ENCODE measurements around the gene LRRC27. TPM values are rescaled to one million over a fixed set of nuclear protein-coding genes. Genes with fewer than 3 reads are reported as not detected.

LRRC27 gene
- total RNA-seq, 4 donors from 2014 or later = 5.1 to 22.3 (median 18.5) TPM

DNA sequence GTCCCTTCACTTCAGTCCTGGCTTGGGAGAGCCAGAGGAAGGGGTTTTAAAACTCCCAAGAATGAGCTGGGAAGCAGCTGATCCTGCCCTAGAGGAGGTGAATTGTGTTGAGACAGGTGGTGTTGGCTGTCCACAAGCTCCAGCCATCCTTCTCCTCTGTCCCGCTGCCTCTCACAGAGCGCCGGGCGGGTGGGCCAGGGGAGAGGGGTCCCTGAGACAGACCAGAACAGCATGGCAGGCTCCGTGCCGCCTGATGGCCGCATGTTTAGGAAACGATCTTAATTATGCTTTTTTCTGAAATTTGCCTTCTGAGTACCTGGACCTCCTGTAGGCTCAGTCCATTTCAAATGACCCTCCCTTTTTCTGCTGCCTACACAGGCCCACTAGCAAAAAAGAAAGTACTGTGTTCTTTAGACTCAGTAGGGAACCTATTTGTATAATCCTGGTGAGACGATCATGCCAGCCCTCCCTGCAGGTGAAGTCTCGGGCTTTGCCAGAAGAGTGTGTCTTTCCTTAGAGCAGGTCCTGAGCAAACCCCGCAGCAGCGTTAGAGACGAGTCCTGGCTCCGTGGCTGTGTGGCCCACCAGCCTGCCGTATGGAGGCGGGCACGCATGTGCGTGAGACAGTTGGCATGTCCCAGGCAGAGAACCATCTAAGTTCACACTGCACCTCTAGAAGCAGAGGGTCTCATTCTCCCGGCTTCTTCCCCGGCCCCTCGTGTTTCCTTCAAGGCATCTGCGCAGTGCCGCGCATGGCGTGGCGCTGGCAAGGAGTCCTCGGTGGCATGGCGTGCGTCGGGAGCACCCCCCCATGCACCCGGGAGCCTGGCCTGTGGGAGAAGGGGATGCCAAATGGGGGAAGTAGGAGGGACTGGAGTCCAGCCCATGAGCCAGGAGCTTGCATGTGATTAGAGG, 38.7 kb downstream of the LRRC27 start:
- H3K4me3 ChIP-seq = no peak overlapping the region
- TF ChIP-seq, protein P1, sequence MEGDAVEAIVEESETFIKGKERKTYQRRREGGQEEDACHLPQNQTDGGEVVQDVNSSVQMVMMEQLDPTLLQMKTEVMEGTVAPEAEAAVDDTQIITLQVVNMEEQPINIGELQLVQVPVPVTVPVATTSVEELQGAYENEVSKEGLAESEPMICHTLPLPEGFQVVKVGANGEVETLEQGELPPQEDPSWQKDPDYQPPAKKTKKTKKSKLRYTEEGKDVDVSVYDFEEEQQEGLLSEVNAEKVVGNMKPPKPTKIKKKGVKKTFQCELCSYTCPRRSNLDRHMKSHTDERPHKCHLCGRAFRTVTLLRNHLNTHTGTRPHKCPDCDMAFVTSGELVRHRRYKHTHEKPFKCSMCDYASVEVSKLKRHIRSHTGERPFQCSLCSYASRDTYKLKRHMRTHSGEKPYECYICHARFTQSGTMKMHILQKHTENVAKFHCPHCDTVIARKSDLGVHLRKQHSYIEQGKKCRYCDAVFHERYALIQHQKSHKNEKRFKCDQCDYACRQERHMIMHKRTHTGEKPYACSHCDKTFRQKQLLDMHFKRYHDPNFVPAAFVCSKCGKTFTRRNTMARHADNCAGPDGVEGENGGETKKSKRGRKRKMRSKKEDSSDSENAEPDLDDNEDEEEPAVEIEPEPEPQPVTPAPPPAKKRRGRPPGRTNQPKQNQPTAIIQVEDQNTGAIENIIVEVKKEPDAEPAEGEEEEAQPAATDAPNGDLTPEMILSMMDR (IDR thresholded peaks at IDR 0.05) = no peak
- TF ChIP-seq POLR2A (IDR thresholded peaks at IDR 0.05) = no peak
- peak in 2 of 3 donors; percentile 20 to 40 for DNase-seq
- peaks cover 0 to 6% (median 0%) of the 10 kb centered on the region in 3 donors for H3K36me3 ChIP-seq
- H3K27me3 ChIP-seq = no peaks in the 10 kb centered on the region
- H3K9me3 ChIP-seq = no peaks in the 10 kb centered on the region
- no peak overlapping the region for H3K27ac ChIP-seq
- no peaks in the 10 kb centered on the region for H3K4me1 ChIP-seq

DNA sequence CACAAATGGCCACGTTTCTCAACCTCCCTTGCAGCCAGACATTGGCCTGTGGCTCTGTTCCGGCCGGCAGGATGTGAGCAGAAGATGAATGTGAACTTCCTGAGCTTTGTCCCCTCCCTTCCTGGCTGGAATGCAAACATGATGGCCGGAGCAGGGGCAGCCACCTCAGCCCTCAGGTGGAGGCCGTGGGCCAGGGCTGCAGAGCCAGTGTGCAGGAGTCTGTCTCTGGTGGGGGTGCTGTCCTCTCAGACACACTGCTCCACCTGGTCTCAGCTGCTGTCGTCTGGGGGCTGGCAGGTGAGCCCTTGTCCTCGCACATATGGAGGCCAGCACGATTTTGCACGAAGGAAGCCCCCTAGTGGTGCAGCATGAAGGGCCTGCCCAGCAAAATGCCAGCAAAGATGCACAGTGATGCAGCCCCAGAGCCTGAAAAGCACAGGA, 39.7 kb downstream of the LRRC27 start:
- Histone ChIP-seq H3K36me3 (peaks cover 0 to 2% (median 0%) of the 10 kb centered on the region in 3 donors), H3K4me1 (no peaks in the 10 kb centered on the region), H3K27me3 (no peaks in the 10 kb centered on the region), H3K27ac (no peak overlapping the region), H3K9me3 (no peaks in the 10 kb centered on the region), H3K4me3 (no peak overlapping the region)
- no peak for TF ChIP-seq POLR2A (IDR thresholded peaks at IDR 0.05)
- TF ChIP-seq, protein P1 (IDR thresholded peaks at IDR 0.05) = peak in 1 of 6 experiments; percentile 13
- peak in 2 of 3 donors; percentile 18 to 48 for DNase-seq

- no peak overlapping the region for H3K4me3 ChIP-seq
- TF ChIP-seq POLR2A (IDR thresholded peaks at IDR 0.05) = no peak
- TF ChIP-seq, protein P1 (IDR thresholded peaks at IDR 0.05) = no peak
- no peaks in the 10 kb centered on the region for H3K4me1 ChIP-seq
- H3K27ac ChIP-seq = no peak overlapping the region
- no peaks in the 10 kb centered on the region for H3K36me3 ChIP-seq
- no peaks in the 10 kb centered on the region for H3K9me3 ChIP-seq
- no peaks in the 10 kb centered on the region for H3K27me3 ChIP-seq
- peak in 2 of 3 donors; percentile 19 to 32 for DNase-seq
Measured at GRCh38 chr10:132372516-132373095, 40.6 kb downstream of the LRRC27 start.

- peak in 2 of 3 donors; percentile 34 to 39 for DNase-seq
Measured at GRCh38 chr10:132373241-132373955, 41.4 kb downstream of the LRRC27 start.

GRCh38 chr10:132374176-132374575, 42.2 kb downstream of the LRRC27 start:
- no peak overlapping the region for H3K4me3 ChIP-seq
- peak in 2 of 3 donors; percentile 32 to 40 for DNase-seq
- no peak overlapping the region for H3K27ac ChIP-seq
- H3K36me3 ChIP-seq = no peaks in the 10 kb centered on the region
- no peaks in the 10 kb centered on the region for H3K27me3 ChIP-seq
- no peaks in the 10 kb centered on the region for H3K9me3 ChIP-seq
- TF ChIP-seq, protein P1 (IDR thresholded peaks at IDR 0.05) = no peak
- TF ChIP-seq POLR2A (IDR thresholded peaks at IDR 0.05) = no peak
- no peaks in the 10 kb centered on the region for H3K4me1 ChIP-seq

More at GRCh38 chr10:132373241-132373955, 41.4 kb downstream of the LRRC27 start:
- Histone ChIP-seq H3K4me1 (no peaks in the 10 kb centered on the region), H3K36me3 (no peaks in the 10 kb centered on the region), H3K9me3 (no peaks in the 10 kb centered on the region), H3K27ac (no peak overlapping the region), H3K27me3 (no peaks in the 10 kb centered on the region), H3K4me3 (no peak overlapping the region)
- TF ChIP-seq, protein P1 (IDR thresholded peaks at IDR 0.05) = no peak
- no peak for TF ChIP-seq POLR2A (IDR thresholded peaks at IDR 0.05)

All from Peyer's patch (tissue), 4 donors.